HL-60 (cell line): ENCODE results near the gene TBC1D14.

ENCODE experiments used
- DNase-seq, 2 experiments: peaks; one replicate each; pipeline ENCODE4 v3.0.0-alpha.2; 2010 to 2020; ENCODE audit warnings: low read depth in 1 of 2, low spot score in 1 of 2
- H3K27ac ChIP-seq: fragments of 250-450 bp; sonication (Bioruptor Pico); replicated peaks from 2 replicates; pipeline ENCODE4 v1.5.1; 2020; ENCODE audit warnings: mild to moderate bottlenecking, moderate library complexity
- H3K27me3 ChIP-seq: fragments of 250-450 bp; sonication (Bioruptor Pico); 2 replicates; pipeline ENCODE4 v1.5.1; 2021; ENCODE audit warnings: mild to moderate bottlenecking, moderate library complexity; ENCODE audit not compliant: insufficient read depth, poor library complexity, severe bottlenecking
- H3K4me3 ChIP-seq: replicated peaks from 2 replicates; pipeline ENCODE4 v1.5.1; 2011; ENCODE audit warnings: mild to moderate bottlenecking, control low read depth, low read length; ENCODE audit not compliant: insufficient read depth
- GABPA ChIP-seq: IDR thresholded peaks from 2 replicates; pipeline ENCODE4 v1.6.1; 2012; ENCODE audit warnings: low read depth
- POLR2AphosphoS5 ChIP-seq: IDR thresholded peaks from 2 replicates; pipeline ENCODE4 v1.6.1; 2012; ENCODE audit warnings: low read depth
- SPI1 ChIP-seq: IDR thresholded peaks from 2 replicates; pipeline ENCODE4 v1.6.1; 2012; ENCODE audit warnings: low read depth, mild to moderate bottlenecking, borderline replicate concordance
- TF ChIP-seq, protein P1 (sequence below): IDR thresholded peaks from 2 replicates; pipeline ENCODE4 v1.6.1; 2012; ENCODE audit warnings: low read depth; ENCODE audit not compliant: insufficient replicate concordance
- TF ChIP-seq, protein P2 (sequence below): IDR thresholded peaks from one replicate; pipeline ENCODE4 v1.5.1; 2011; ENCODE audit warnings: low read length, control low read depth, inconsistent platforms; ENCODE audit not compliant: insufficient read depth

The TBC1D14 gene

DNA sequence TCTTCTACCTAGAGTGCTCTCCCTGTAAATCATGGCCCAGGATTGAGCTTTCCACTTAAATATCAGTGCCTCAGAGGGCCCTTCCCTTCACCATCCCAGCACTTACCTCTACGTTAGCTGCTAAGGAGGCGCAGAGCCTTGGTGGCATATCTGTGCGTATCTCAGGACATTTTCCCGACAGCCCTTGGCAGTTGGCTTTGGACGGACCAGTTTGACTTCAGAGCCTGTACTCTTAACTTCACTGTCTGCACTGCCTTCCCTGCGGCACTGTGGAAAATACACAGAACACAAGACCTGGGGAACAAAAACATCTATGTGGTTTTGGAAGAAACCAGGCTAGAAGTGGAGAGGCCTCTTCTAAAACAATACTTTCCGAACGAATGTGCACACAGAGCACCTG, 135.9 kb downstream of the TBC1D14 start:
- H3K27me3 ChIP-seq, result no peaks in the 10 kb centered on the region
- TF ChIP-seq GABPA (no peak), SPI1 (no peak), POLR2AphosphoS5 (no peak)
- TF ChIP-seq, protein P1, sequence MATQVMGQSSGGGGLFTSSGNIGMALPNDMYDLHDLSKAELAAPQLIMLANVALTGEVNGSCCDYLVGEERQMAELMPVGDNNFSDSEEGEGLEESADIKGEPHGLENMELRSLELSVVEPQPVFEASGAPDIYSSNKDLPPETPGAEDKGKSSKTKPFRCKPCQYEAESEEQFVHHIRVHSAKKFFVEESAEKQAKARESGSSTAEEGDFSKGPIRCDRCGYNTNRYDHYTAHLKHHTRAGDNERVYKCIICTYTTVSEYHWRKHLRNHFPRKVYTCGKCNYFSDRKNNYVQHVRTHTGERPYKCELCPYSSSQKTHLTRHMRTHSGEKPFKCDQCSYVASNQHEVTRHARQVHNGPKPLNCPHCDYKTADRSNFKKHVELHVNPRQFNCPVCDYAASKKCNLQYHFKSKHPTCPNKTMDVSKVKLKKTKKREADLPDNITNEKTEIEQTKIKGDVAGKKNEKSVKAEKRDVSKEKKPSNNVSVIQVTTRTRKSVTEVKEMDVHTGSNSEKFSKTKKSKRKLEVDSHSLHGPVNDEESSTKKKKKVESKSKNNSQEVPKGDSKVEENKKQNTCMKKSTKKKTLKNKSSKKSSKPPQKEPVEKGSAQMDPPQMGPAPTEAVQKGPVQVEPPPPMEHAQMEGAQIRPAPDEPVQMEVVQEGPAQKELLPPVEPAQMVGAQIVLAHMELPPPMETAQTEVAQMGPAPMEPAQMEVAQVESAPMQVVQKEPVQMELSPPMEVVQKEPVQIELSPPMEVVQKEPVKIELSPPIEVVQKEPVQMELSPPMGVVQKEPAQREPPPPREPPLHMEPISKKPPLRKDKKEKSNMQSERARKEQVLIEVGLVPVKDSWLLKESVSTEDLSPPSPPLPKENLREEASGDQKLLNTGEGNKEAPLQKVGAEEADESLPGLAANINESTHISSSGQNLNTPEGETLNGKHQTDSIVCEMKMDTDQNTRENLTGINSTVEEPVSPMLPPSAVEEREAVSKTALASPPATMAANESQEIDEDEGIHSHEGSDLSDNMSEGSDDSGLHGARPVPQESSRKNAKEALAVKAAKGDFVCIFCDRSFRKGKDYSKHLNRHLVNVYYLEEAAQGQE, result no peak
- TF ChIP-seq, protein P2, sequence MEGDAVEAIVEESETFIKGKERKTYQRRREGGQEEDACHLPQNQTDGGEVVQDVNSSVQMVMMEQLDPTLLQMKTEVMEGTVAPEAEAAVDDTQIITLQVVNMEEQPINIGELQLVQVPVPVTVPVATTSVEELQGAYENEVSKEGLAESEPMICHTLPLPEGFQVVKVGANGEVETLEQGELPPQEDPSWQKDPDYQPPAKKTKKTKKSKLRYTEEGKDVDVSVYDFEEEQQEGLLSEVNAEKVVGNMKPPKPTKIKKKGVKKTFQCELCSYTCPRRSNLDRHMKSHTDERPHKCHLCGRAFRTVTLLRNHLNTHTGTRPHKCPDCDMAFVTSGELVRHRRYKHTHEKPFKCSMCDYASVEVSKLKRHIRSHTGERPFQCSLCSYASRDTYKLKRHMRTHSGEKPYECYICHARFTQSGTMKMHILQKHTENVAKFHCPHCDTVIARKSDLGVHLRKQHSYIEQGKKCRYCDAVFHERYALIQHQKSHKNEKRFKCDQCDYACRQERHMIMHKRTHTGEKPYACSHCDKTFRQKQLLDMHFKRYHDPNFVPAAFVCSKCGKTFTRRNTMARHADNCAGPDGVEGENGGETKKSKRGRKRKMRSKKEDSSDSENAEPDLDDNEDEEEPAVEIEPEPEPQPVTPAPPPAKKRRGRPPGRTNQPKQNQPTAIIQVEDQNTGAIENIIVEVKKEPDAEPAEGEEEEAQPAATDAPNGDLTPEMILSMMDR, result no peak
- DNase-seq, result no peak
- H3K4me3 ChIP-seq, result no peak overlapping the region
- no peak overlapping the region for H3K27ac ChIP-seq

DNA sequence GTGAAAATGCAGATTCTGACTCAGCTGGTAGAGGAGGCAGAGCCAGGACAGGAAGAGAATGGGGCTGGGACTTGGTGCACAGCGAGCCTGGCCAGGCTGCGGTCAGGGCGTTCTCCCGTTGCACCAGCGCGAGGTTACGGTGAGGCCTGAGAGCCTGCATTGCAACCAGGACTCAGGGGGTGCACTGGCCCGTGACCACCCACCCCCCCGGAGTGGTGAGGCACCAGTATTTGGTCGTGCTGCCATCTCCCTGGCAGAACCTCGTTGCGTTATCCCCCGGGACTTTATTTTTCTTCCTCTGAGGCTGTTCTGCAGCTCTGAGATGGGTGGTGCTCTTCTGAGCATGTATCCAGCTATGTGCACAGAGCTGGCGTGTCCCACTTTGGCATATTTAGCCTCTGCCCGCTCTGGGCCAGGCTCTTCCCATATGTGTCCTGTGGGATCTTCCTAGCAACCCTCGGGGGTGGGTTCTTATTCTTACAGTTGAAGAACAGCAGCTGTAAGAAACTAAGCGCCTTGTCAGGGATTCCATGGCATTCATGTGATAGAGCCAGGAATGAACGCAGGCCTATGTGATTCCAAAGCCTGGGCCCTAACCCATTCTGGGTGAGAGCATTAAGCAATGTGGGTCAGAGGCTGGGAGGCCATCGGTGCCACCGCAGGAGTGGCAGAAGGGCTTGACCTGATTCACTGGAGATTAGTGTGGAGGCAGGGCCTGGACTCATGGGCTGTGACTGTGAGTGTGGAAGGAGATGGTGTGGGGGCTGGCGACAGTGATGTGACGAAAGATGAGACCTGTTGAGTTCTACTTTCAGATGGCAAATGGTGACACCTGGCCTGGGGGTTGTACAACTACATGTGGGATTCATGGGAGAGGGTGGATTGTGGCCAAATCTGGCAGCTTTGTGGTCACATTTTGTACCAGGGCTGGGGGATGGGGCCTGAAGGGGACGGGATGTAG, 136.6 kb downstream of the TBC1D14 start:
- no peak for DNase-seq
- TF ChIP-seq POLR2AphosphoS5 (no peak), SPI1 (no peak), GABPA (no peak)
- TF ChIP-seq, protein P2, result no peak
- TF ChIP-seq, protein P1, result no peak
- Histone ChIP-seq H3K27me3 (no peaks in the 10 kb centered on the region), H3K4me3 (no peak overlapping the region), H3K27ac (no peak overlapping the region)

DNA sequence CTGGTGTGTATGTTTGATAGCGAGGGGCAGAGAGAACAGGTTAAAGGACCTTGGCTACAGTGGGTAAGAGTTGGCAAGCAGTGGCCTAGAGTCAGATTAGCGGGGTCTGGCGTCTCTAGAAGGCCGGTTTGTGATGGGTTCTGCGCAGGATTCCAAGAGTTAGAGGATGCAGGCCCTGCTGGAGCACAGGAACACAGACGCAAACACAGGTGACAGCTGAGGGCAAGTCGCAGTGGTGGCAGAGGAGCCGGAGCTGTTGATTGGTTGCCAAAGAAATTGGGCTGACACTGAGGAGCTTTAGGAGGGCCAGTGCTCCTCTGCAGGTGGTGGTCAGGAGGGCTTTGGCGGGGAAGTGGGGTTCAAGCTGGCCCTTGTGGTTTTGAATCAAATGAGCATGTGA, 137.3 kb downstream of the TBC1D14 start:
- Histone ChIP-seq H3K27me3 (no peaks in the 10 kb centered on the region), H3K27ac (no peak overlapping the region), H3K4me3 (no peak overlapping the region)
- no peak for DNase-seq
- no peak for TF ChIP-seq SPI1
- TF ChIP-seq, protein P1, result no peak
- no peak for TF ChIP-seq POLR2AphosphoS5
- TF ChIP-seq, protein P2, result no peak
- TF ChIP-seq GABPA, result no peak
